Ovary (tissue), 9 donors: ENCODE results near the gene BRD7. TPM values are rescaled to one million over a fixed set of nuclear protein-coding genes. Genes with fewer than 3 reads are reported as not detected.

ENCODE experiments used
- DNase-seq, 5 donors: peaks; one replicate each; pipeline ENCODE4 v3.0.0-alpha.2; 2019 to 2020
- H3K27ac ChIP-seq, 2 donors: fragments of 200-600 bp; one replicate each; pipeline versions ENCODE4 v1.5.1 to v1.8.0; 2019 to 2022
- H3K27me3 ChIP-seq: fragments of 200-600 bp; one replicate; pipeline ENCODE4 v1.8.0; 2022
- H3K36me3 ChIP-seq: fragments of 200-600 bp; sonication (generic); one replicate; pipeline ENCODE4 v1.5.1; 2019
- H3K4me1 ChIP-seq: one replicate; pipeline ENCODE4 v1.8.1; 2013; ENCODE audit warnings: mild to moderate bottlenecking, moderate library complexity; ENCODE audit not compliant: insufficient read depth
- H3K4me3 ChIP-seq: fragments of 200-600 bp; sonication (generic); one replicate; pipeline ENCODE4 v1.5.1; 2017
- H3K9me3 ChIP-seq, 2 donors: fragments of 200-600 bp in 1 of 2; sonication (generic) in 1 of 2; one replicate each; pipeline versions ENCODE4 v1.5.1 to v1.8.1; 2013 to 2019; ENCODE audit warnings: mild to moderate bottlenecking in 1 of 2, moderate library complexity in 1 of 2
- CTCF ChIP-seq, 3 donors: fragments of 450-650 bp in 2 of 3; fragments of 200-600 bp in 1 of 3; IDR thresholded peaks; one replicate each; pipeline versions ENCODE4 v1.5.1 to v1.8.0; 2016 to 2022; ENCODE audit warnings: antibody characterized with exemption in 3 of 3, mild to moderate bottlenecking in 1 of 3
- EP300 ChIP-seq: sonication (generic); formaldehyde crosslinking; IDR thresholded peaks from one replicate; pipeline ENCODE4 v1.6.1; 2017; ENCODE audit warnings: antibody characterized with exemption
- POLR2A ChIP-seq: fragments of 450-650 bp; IDR thresholded peaks from one replicate; pipeline ENCODE4 v1.6.1; 2017; ENCODE audit warnings: antibody characterized with exemption, mild to moderate bottlenecking, moderate library complexity
- WGBS, 3 donors: extraction: QIAGEN DNeasy Blood & Tissue Kit in 1 of 3; methylation state at CpG; one replicate each; pipeline versions ENCODE4 v1.1.5 to v1.1.7; 2013 to 2017; 5-methylcytosine and 5-hydroxymethylcytosine counted together
- intact Hi-C, 4 donors: fragments of 100-400 bp; cut with DNase I; formaldehyde crosslinking; loops; one replicate each; pipeline versions ENCODE4 v1.11.0 to v1.15.1; 2022 to 2023
- polyA plus RNA-seq, 2 donors: library from polyadenylated mRNA; stranded (reverse); fragments of 200-250 nt in 1 of 2; fragments of 350-450 nt in 1 of 2; fragmentation: Illumina TruSeq in 1 of 2; extraction: RNeasy Lipid Tissue Mini Kit (QIAGEN cat#74804) in 1 of 2; gene quantifications; one replicate each; pipeline ENCODE4 v1.2.3, GENCODE V29; 2013 to 2014
- total RNA-seq, 7 donors: library from RNA; depleted of rRNA in 2 of 7; stranded (reverse); fragments of >200 nt in 2 of 7; fragmentation: NEBNext Ultra II Directional in 3 of 7; extraction: Animal tissue kit (Norgen Biotek cat#: 25700) in 3 of 7; gene quantifications; one replicate each; pipeline versions ENCODE4 v1.1.0 to v1.2.4, GENCODE V29; 2016 to 2023
- donor health status: DM: no; HTN: no; CAD: no; lungs with moderate emphysema.
- donor health status: DM: no; HTN: no; CAD: no.
- donor health status: Bipolar disorder and iron deficiency.
- donor health status: DM: yes; HTN: yes; CAD: no.
- donor health status: DM: no; HTN: no; CAD: no.
- donor health status: DM: yes; HTN: yes; CAD: no.

The BRD7 gene
- total and polyA plus RNA-seq, 9 donors = 30.0 to 75.1 (median 53.5) TPM

GRCh38 chr16:50274326-50275097 is 94.3 kb downstream of the BRD7 start:
- Histone ChIP-seq H3K36me3 (no peaks in the 10 kb centered on the region), H3K9me3 (no peaks in the 10 kb centered on the region), H3K4me3 (no peak overlapping the region), H3K4me1 (no peaks in the 10 kb centered on the region), H3K27me3 (no peaks in the 10 kb centered on the region), H3K27ac (no peak overlapping the region)
- DNase-seq = peak in 2 of 5 donors; percentile 20 to 21
- TF ChIP-seq EP300 = no peak
- TF ChIP-seq POLR2A = no peak
- TF ChIP-seq CTCF (IDR thresholded peaks at IDR 0.05) = no peak
- intact Hi-C loops = no loop called here
- 85 to 95% (median 87%) methylated on average over 18 of the region's 18 CpGs for WGBS, 3 donors

- no peaks in the 10 kb centered on the region for H3K27me3 ChIP-seq
- H3K4me1 ChIP-seq = no peaks in the 10 kb centered on the region
- no peak overlapping the region for H3K4me3 ChIP-seq
- intact Hi-C loops = no loop called here
- no peaks in the 10 kb centered on the region for H3K36me3 ChIP-seq
- DNase-seq = peak in 2 of 5 donors; percentile 14 to 32
- TF ChIP-seq POLR2A (no peak), EP300 (no peak), CTCF (IDR thresholded peaks at IDR 0.05) (no peak)
- WGBS, 3 donors = 79 to 88% (median 79%) methylated on average over 13 of the region's 13 CpGs
- H3K9me3 ChIP-seq = no peaks in the 10 kb centered on the region
- no peak overlapping the region for H3K27ac ChIP-seq
These were observed 94.9 kb downstream of the BRD7 start for GRCh38 chr16:50273888-50274325.

GRCh38 chr16:50273382-50273690 is 95.5 kb downstream of the BRD7 start:
- DNase-seq = no peak
- no peak overlapping the region for H3K4me3 ChIP-seq
- H3K9me3 ChIP-seq = no peaks in the 10 kb centered on the region
- H3K36me3 ChIP-seq = no peaks in the 10 kb centered on the region
- TF ChIP-seq EP300 = no peak
- no peaks in the 10 kb centered on the region for H3K27me3 ChIP-seq
- intact Hi-C loops = no loop called here
- no peak overlapping the region for H3K27ac ChIP-seq
- WGBS, 3 donors = 89 to 97% (median 91%) methylated on average over 2 of the region's 2 CpGs
- H3K4me1 ChIP-seq = peaks cover 2% of the 10 kb centered on the region

- TF ChIP-seq POLR2A (no peak), CTCF (IDR thresholded peaks at IDR 0.05) (no peak), EP300 (no peak)
- no peak overlapping the region for H3K4me3 ChIP-seq
- H3K9me3 ChIP-seq = no peaks in the 10 kb centered on the region
- peaks cover 4% of the 10 kb centered on the region for H3K4me1 ChIP-seq
- WGBS, 3 donors = 95 to 96% (median 95%) methylated on average over 5 of the region's 5 CpGs
- H3K36me3 ChIP-seq = no peaks in the 10 kb centered on the region
- no peaks in the 10 kb centered on the region for H3K27me3 ChIP-seq
- intact Hi-C loops = no loop called here
- DNase-seq = peak in 1 of 5 donors; percentile 28
- H3K27ac ChIP-seq = no peak overlapping the region
These were observed 96.0 kb downstream of the BRD7 start for GRCh38 chr16:50272687-50273381.

GRCh38 chr16:50272111-50272571 is 96.6 kb downstream of the BRD7 start:
- 89 to 96% (median 90%) methylated on average over 7 of the region's 7 CpGs for WGBS, 3 donors

More at GRCh38 chr16:50272111-50272571, 96.6 kb downstream of the BRD7 start:
- H3K27ac ChIP-seq = no peak overlapping the region
- no peak overlapping the region for H3K4me3 ChIP-seq
- DNase-seq = peak in 1 of 5 donors; percentile 31
- TF ChIP-seq POLR2A (no peak), EP300 (no peak), CTCF (IDR thresholded peaks at IDR 0.05) (no peak)
- no peaks in the 10 kb centered on the region for H3K36me3 ChIP-seq
- intact Hi-C loops = no loop called here
- no peaks in the 10 kb centered on the region for H3K27me3 ChIP-seq
- no peaks in the 10 kb centered on the region for H3K9me3 ChIP-seq
- peaks cover 4% of the 10 kb centered on the region for H3K4me1 ChIP-seq
